Right renal pelvis (tissue), 4 donors: ENCODE results near the gene PTPRQ. TPM values are rescaled to one million over a fixed set of nuclear protein-coding genes. Genes with fewer than 3 reads are reported as not detected.
"Not testable (repeated sequence)": the region's sequence is repeated elsewhere in the genome, so short reads cannot be mapped to it uniquely, and the experiment has no call there.

Experiments
- DNase-seq, 4 donors: peaks; one replicate each; pipeline ENCODE4 v3.0.0-alpha.2; 2013; ENCODE audit warnings: low read depth in 4 of 4, low spot score in 3 of 4, missing footprints in 1 of 4
- polyA plus RNA-seq, 4 donors: library from polyadenylated mRNA; unstranded; fragments of 120-200 nt; gene quantifications; one replicate each; pipeline ENCODE4 v1.2.1, GENCODE V29; 2013; ENCODE audit not compliant: insufficient read length in 4 of 4

The PTPRQ gene
- polyA plus RNA-seq, 4 donors = 16.3 to 31.5 (median 22.9) TPM

GRCh38 chr12:80625901-80626300, 181.9 kb downstream of the PTPRQ start:
- no peak for DNase-seq

GRCh38 chr12:80627782-80628181, 183.7 kb downstream of the PTPRQ start:
- no peak for DNase-seq

DNA sequence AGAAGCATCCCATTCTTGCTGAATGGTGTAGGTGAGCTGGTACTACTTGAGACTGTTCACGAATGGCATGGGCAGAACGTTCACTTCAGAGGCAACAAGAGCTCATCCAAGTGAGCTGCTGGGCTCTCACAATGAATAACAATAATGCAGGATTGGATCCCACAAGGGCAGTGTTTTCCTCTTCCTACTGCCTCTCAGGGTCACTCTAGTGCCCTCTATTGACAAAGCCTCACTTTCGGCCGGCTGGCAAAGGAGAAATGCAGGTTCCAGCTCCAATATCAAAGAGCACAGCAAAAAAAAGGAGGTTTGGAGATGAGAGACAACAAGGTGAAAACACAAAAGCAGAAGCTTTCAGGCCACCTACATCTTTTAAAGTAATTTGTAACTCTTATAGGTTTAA, 188.8 kb downstream of the PTPRQ start:
- DNase-seq = no peak

DNA sequence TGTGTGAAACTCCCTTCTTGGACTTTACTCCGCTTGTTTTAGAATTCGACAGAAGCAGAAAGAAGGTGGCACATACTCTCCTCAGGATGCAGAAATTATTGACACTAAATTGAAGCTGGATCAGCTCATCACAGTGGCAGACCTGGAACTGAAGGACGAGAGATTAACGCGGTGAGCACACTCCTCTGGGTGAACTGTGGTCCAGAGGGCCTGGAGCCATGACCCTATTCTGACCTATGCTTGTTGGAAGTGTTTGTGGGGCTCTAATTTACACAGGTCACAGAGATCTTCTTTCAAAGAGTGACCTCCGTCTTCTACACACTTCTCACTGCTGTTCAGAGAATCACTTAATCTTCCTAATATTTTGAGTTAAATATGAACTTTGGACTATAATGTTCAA, 190.9 kb downstream of the PTPRQ start:
- DNase-seq = no peak

GRCh38 chr12:80636832-80637231, 192.8 kb downstream of the PTPRQ start:
- DNase-seq = no peak

DNA sequence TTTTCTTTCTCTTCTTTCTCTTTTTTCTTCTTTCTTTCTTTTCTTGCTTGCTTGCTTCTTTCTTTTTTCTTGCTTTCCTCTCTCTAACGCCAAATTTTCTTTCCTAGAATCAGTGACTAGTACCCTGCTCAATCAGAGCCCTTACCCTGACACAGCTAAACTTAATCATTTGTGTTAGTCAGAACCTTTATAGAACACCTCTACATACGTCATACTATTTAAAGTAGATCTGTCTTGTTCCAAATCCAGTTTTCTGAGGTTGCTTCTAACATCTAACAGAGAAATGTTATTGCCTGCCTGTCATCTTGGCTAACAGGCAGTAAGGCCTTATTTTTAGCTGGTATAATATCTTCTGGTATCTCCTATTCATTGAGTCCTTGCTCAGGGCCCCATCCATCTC, 197.9 kb downstream of the PTPRQ start:
- no peak for DNase-seq

DNA sequence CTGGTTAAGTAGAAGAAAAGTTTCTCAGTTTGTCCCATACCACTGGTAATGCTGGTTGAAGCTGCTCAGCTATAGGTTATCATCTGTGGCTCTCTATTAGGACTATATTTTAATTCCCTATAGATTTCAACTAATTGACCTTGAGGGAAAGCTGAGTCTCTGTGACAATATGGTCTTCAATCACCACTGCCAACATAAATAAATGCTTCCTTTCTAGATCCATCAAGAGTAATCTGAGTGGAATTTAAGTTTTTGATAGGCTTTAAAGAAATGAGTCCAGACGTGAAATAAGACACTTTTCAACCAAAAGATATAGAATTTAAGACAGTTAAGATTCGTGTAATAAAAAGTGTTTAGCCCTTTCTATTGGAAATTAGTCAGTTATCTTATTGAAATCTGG, 199.9 kb downstream of the PTPRQ start:
- no peak for DNase-seq

DNA sequence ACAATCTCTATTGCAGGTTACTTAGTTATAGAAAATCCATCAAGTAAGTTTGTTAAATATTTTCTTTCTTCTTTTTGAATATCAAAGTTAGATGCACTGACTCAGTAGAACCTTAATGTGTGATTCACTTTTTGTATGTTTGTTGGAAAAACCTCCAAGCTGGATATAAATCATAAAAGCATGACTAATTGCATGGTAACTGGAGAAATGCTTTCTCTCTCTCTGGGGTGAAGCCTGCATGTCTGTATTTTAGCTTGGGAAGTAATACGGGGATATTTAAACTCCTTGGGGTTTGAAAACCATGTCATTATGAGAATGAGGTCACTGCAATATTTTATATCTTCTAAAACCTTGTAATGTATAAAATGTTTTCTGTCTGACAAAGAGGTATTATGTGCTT, 204.8 kb downstream of the PTPRQ start:
- no peak for DNase-seq

DNA sequence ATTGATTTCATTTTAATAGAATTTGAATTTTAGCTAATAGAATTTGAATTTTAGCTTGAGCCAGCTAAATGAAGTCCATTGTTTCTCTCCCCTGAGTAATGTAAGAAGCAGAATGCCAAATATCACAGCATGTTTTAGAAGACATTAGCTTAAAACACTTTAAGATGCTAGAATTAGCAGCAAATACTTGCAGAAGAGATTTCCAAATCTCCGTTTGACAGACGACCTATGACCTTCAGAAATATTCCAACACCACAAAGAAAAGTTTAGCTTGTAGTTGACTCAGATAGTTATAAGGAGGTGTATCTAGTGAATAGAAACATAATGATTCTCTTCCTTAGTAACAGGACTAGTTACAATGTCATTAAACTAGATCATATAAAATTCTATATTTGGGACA, 211.7 kb downstream of the PTPRQ start:
- no peak for DNase-seq

- DNase-seq = no peak
These were observed 215.6 kb downstream of the PTPRQ start for GRCh38 chr12:80659512-80660063.

- DNase-seq = no peak
These were observed 218.6 kb downstream of the PTPRQ start for GRCh38 chr12:80662586-80662985.

DNA sequence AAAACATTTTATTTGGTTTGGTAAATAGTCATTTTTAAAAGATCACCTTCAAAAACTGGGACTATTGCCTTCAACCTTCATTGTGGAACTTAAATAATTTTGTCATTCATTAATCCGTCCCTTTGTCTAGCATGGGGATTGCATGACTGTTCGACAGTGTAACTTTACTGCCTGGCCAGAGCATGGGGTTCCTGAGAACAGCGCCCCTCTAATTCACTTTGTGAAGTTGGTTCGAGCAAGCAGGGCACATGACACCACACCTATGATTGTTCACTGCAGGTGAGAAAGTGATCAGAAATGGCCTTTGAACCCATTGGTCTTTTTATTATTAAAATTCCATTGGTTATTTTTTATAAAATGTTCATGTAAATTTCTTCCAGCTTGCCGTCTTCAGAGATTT, 226.2 kb downstream of the PTPRQ start:
- DNase-seq = no peak

GRCh38 chr12:80676042-80676636, 232.1 kb downstream of the PTPRQ start:
- not testable (repeated sequence) for DNase-seq

DNA sequence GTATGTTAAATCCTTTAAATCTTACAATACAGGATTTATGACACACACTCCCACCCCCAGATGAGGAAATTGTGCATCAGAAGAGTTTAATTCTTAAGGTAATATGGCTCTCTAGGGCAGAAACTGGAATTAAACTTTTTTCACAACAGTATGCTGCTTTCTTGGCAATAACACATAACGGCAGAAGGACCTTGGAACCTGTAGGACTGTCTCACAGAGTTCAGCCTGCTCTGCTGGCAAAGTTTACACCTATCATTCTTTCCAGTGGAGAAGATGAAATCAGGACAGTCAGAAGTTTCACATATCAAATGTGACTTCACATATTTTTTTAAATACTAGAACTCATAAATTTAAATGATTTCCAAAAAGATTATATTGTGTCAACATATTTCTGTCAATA, 232.8 kb downstream of the PTPRQ start:
- DNase-seq = no peak

GRCh38 chr12:80677994-80678393, 234.0 kb downstream of the PTPRQ start:
- DNase-seq = no peak

- no peak for DNase-seq
These were observed 235.5 kb downstream of the PTPRQ start for GRCh38 chr12:80679346-80680131.

DNA sequence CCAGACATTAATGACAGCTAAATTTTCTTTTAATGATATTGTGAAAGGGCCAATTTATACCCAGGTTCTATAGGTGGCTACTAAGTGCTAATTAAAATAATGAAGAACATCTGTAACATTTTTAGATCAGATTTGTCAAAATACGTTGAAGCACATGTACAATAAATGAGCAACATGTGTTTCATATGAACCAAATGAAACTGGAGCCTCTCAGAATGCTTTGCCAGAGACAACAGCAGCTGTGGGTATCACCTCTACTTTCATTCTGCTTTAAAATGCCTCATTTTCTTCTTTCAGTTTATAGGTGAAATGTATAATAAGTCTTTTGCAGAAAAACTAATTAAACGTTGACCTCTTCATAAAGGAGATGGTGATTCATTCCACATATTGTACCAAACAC, 237.3 kb downstream of the PTPRQ start:
- DNase-seq = no peak

DNA sequence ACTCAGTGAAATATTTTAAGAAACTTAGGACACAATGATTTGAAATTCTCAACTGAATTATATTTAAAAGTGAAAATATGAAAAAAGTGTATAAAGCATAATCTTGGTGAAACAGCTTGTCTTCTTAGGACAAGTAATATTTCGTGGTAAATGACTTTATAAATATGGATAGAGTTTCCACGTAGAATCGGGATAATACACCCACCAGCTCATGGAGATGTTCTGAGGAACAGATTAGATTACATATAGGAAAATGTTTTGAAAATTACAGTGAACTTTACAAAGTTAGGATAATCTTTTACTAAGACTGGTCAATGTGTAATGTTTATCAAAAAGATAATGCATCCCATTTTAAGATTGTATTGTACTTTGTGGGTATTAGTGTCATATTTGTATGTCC, 237.8 kb downstream of the PTPRQ start:
- DNase-seq = no peak

GRCh38 chr12:80684077-80684495, 240.1 kb downstream of the PTPRQ start:
- no peak for DNase-seq

GRCh38 chr12:80690090-80690489, 246.1 kb downstream of the PTPRQ start:
- no peak for DNase-seq

GRCh38 chr12:80690513-80690912, 246.5 kb downstream of the PTPRQ start:
- DNase-seq = no peak

DNA sequence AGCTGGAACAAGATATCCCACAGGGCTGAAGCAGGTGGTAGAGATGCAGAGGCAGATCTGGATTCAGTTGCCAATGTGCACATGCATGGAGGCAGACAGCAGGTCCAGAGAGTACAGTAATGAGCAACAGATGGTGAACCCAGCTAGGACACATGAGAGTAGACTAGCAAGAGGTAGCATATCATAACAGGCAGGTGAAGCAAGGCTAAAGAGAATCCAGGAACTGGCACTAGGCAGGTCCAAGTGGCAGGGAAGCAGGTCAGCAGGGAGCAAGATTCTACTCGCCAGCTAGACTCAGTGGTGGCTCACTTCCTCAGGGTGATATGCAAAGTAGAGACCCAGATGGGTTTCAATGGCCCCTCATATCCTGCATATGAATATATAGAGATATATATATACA, 248.1 kb downstream of the PTPRQ start:
- no peak for DNase-seq
